GM23338 (cell line): ENCODE data around the gene ACBD4. TPM values are rescaled to one million over a fixed set of nuclear protein-coding genes. Genes with fewer than 3 reads are reported as not detected.

Experiments
- ATAC-seq: fragments of 200-7000 bp; cut with Tn5 transposase; 3 replicates; pipeline ENCODE4 v1.9.1; 2020
- DNase-seq: peaks from one replicate; pipeline ENCODE4 v3.0.0-alpha.2; 2015; ENCODE audit warnings: low spot score
- H2AFZ ChIP-seq: fragments of 200-600 bp; sonication (generic); 2 replicates; pipeline ENCODE4 v1.8.0; 2016; ENCODE audit warnings: antibody characterized with exemption, mild to moderate bottlenecking, moderate library complexity
- H3F3A ChIP-seq: fragments of 200-600 bp; sonication (generic); replicated peaks from 2 replicates; pipeline ENCODE4 v1.8.0; 2017; ENCODE audit warnings: antibody characterized with exemption, mixed run types, low read depth
- H3K27ac ChIP-seq: fragments of 200-600 bp; sonication (generic); 2 replicates; pipeline ENCODE4 v1.6.1; 2016; ENCODE audit warnings: low read depth
- H3K27me3 ChIP-seq: fragments of 200-600 bp; sonication (generic); 2 replicates; pipeline ENCODE4 v1.8.0; 2016; ENCODE audit warnings: mild to moderate bottlenecking, mixed run types, moderate library complexity; ENCODE audit not compliant: insufficient read depth
- H3K36me3 ChIP-seq: fragments of 200-600 bp; sonication (generic); 2 replicates; pipeline ENCODE4 v1.8.0; 2016; ENCODE audit warnings: mild to moderate bottlenecking; ENCODE audit not compliant: insufficient read depth
- H3K4me1 ChIP-seq: fragments of 200-600 bp; sonication (generic); 2 replicates; pipeline ENCODE4 v1.8.0; 2016; ENCODE audit warnings: mild to moderate bottlenecking, moderate library complexity; ENCODE audit not compliant: insufficient read depth
- H3K4me2 ChIP-seq: fragments of 200-600 bp; sonication (generic); 2 replicates; pipeline ENCODE4 v1.7.1; 2017; ENCODE audit warnings: mixed run types
- H3K4me3 ChIP-seq: fragments of 200-600 bp; sonication (generic); 2 replicates; pipeline ENCODE4 v1.6.1; 2016; ENCODE audit warnings: mixed run types
- H3K79me2 ChIP-seq: fragments of 200-600 bp; sonication (generic); replicated peaks from 2 replicates; pipeline ENCODE4 v1.8.0; 2017; ENCODE audit warnings: mild to moderate bottlenecking; ENCODE audit not compliant: insufficient read depth
- H3K9me2 ChIP-seq: fragments of 200-600 bp; sonication (generic); 2 replicates; pipeline ENCODE4 v1.8.0; 2017; ENCODE audit not compliant: insufficient read depth
- H4K20me1 ChIP-seq: fragments of 200-600 bp; sonication (generic); replicated peaks from 2 replicates; pipeline ENCODE4 v1.8.0; 2017; ENCODE audit warnings: mild to moderate bottlenecking; ENCODE audit not compliant: insufficient read depth
- H3K27ac Mint-ChIP-seq: 2 replicates; pipeline ENCODE4 v1.8.0; 2020; ENCODE audit warnings: inconsistent platforms, mild to moderate bottlenecking, moderate library complexity, mixed read lengths
- H3K27me3 Mint-ChIP-seq: 3 replicates; pipeline ENCODE4 v1.8.0; 2022; ENCODE audit warnings: low read depth, mild to moderate bottlenecking, moderate library complexity, mixed read lengths, inconsistent platforms; ENCODE audit not compliant: insufficient read depth, poor library complexity
- H3K36me3 Mint-ChIP-seq: 3 replicates; pipeline ENCODE4 v1.8.0; 2021; ENCODE audit warnings: low read depth, mild to moderate bottlenecking, inconsistent platforms, moderate library complexity, mixed read lengths
- H3K4me1 Mint-ChIP-seq: 3 replicates; pipeline ENCODE4 v1.8.0; 2020; ENCODE audit warnings: mild to moderate bottlenecking, inconsistent platforms, mixed read lengths
- H3K4me3 Mint-ChIP-seq: 3 replicates; pipeline ENCODE4 v1.8.0; 2021; ENCODE audit warnings: moderate library complexity, mild to moderate bottlenecking, inconsistent platforms, mixed read lengths
- H3K9me3 Mint-ChIP-seq: 3 replicates; pipeline ENCODE4 v1.8.0; 2020; ENCODE audit warnings: moderate library complexity, mild to moderate bottlenecking, inconsistent platforms, mixed read lengths
- CREB1 ChIP-seq: fragments of 250-450 bp; sonication (Bioruptor Pico); IDR thresholded peaks from 2 replicates; pipeline ENCODE4 v1.5.0; 2020; ENCODE audit warnings: low read depth, mild to moderate bottlenecking, moderate library complexity
- EZH2 ChIP-seq: fragments of 200-600 bp; sonication (generic); IDR thresholded peaks from one replicate; pipeline ENCODE4 v1.8.0; 2017; ENCODE audit warnings: antibody characterized with exemption, mild to moderate bottlenecking, low read depth; ENCODE audit not compliant: unreplicated experiment
- EZH2phosphoT487 ChIP-seq: fragments of 200-600 bp; sonication (generic); IDR thresholded peaks from one replicate; pipeline ENCODE4 v1.8.1; 2018; ENCODE audit warnings: antibody characterized with exemption; ENCODE audit not compliant: unreplicated experiment
- JUNB ChIP-seq: IDR thresholded peaks from one replicate; pipeline ENCODE4 v1.6.1; 2016; ENCODE audit warnings: antibody characterized with exemption; ENCODE audit not compliant: unreplicated experiment
- NANOG ChIP-seq: IDR thresholded peaks from 2 replicates; pipeline ENCODE4 v1.6.1; 2016; ENCODE audit warnings: antibody characterized with exemption, borderline replicate concordance
- POLR2AphosphoS5 ChIP-seq: IDR thresholded peaks from 2 replicates; pipeline ENCODE4 v1.6.1; 2016; ENCODE audit warnings: antibody characterized with exemption, low read depth
- REST ChIP-seq: IDR thresholded peaks from one replicate; pipeline ENCODE4 v1.6.1; 2018; ENCODE audit warnings: antibody characterized with exemption; ENCODE audit not compliant: unreplicated experiment
- STAT1 ChIP-seq: IDR thresholded peaks from one replicate; pipeline ENCODE4 v1.6.1; 2016; ENCODE audit warnings: antibody characterized with exemption; ENCODE audit not compliant: unreplicated experiment
- ZNF114 ChIP-seq: fragments of 250-450 bp; sonication (Bioruptor Pico); IDR thresholded peaks from 2 replicates; pipeline ENCODE4 v1.5.0; 2020; ENCODE audit warnings: mild to moderate bottlenecking, moderate library complexity
- ZNF331 ChIP-seq: fragments of 250-450 bp; sonication (Bioruptor Pico); IDR thresholded peaks from 2 replicates; pipeline ENCODE4 v1.5.0; 2020; ENCODE audit warnings: low read depth, mild to moderate bottlenecking, moderate library complexity
- polyA plus RNA-seq: library from polyadenylated mRNA; unstranded; fragments of >200 nt; fragmentation: Nextera tagmentation; extraction: Ambion mirVana; gene quantifications from 2 replicates; pipeline ENCODE4 v1.2.1, GENCODE V29; 2016
- total RNA-seq: library from RNA; depleted of rRNA; stranded (reverse); fragments of >200 nt; shearing (Covaris generic); gene quantifications from 2 replicates; pipeline ENCODE4 v1.2.3, GENCODE V29; 2014
- TF ChIP-seq, protein P1 (sequence below): IDR thresholded peaks from 2 replicates; pipeline ENCODE4 v1.6.1; 2016; ENCODE audit warnings: antibody characterized with exemption
- TF ChIP-seq, protein P2 (sequence below), 2 experiments: fragments of 200-600 bp in 1 of 2; sonication (generic) in 1 of 2; conservative IDR thresholded peaks; 2 replicates each; pipeline versions ENCODE4 v1.5.1 to v1.6.1; 2016 to 2017; ENCODE audit warnings: antibody characterized with exemption in 2 of 2, low read depth in 2 of 2, mild to moderate bottlenecking in 2 of 2, moderate library complexity in 1 of 2
- TF ChIP-seq, protein P3 (sequence below): fragments of 250-450 bp; sonication (Bioruptor Pico); IDR thresholded peaks from 2 replicates; pipeline ENCODE4 v1.5.0; 2020; ENCODE audit warnings: mild to moderate bottlenecking, moderate library complexity

Gene ACBD4
- total and polyA plus RNA-seq, 2 experiments from 2014 or later = 4.5 to 6.7 TPM

GRCh38 chr17:45132320-45132571 is 3.2 kb upstream of the ACBD4 start, which contains the start of gene PLCD3:
PLCD3 (minus strand) TSS chr17:45132515; CDS start chr17:45132410, 105 bp downstream.
- H3K36me3 ChIP-seq = no peaks in the 10 kb centered on the region
- no peaks in the 10 kb centered on the region for H3K27me3 ChIP-seq
- peaks cover 4% of the 10 kb centered on the region; the same call in 1 of the 2 replicates for H3F3A ChIP-seq
- no peaks in the 10 kb centered on the region; the same call in 1 of the 2 replicates for H4K20me1 ChIP-seq
- H3K27ac ChIP-seq = no peak within 1 kb of the TSS
- H3K4me3 ChIP-seq = peak within 1 kb of the TSS; percentile 90
- H2AFZ ChIP-seq = peak within 1 kb of the TSS; percentile 95
- peaks cover 27% of the 10 kb centered on the region for H3K27me3 Mint-ChIP-seq
- peak within 1 kb of the TSS; percentile 81 for H3K4me3 Mint-ChIP-seq
- H3K9me3 Mint-ChIP-seq = no peaks in the 10 kb centered on the region
- no peaks in the 10 kb centered on the region for H3K9me2 ChIP-seq
- H3K36me3 Mint-ChIP-seq = peaks cover 3% of the 10 kb centered on the region; the same call in 1 of the 3 replicates
- H3K79me2 ChIP-seq = no peaks in the 10 kb centered on the region
- peaks cover 3% of the 10 kb centered on the region; the same call in 1 of the 2 replicates for H3K4me1 ChIP-seq
- TF ChIP-seq STAT1 (no peak), ZNF331 (no peak), CREB1 (CRISPR knock-in tag) (no peak), JUNB (no peak), POLR2AphosphoS5 (no peak), NANOG (no peak), EZH2phosphoT487 (no peak), EZH2 (no peak), ZNF114 (no peak), REST (no peak)
- TF ChIP-seq, protein P1, sequence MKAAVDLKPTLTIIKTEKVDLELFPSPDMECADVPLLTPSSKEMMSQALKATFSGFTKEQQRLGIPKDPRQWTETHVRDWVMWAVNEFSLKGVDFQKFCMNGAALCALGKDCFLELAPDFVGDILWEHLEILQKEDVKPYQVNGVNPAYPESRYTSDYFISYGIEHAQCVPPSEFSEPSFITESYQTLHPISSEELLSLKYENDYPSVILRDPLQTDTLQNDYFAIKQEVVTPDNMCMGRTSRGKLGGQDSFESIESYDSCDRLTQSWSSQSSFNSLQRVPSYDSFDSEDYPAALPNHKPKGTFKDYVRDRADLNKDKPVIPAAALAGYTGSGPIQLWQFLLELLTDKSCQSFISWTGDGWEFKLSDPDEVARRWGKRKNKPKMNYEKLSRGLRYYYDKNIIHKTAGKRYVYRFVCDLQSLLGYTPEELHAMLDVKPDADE = no peak
- TF ChIP-seq, protein P2, sequence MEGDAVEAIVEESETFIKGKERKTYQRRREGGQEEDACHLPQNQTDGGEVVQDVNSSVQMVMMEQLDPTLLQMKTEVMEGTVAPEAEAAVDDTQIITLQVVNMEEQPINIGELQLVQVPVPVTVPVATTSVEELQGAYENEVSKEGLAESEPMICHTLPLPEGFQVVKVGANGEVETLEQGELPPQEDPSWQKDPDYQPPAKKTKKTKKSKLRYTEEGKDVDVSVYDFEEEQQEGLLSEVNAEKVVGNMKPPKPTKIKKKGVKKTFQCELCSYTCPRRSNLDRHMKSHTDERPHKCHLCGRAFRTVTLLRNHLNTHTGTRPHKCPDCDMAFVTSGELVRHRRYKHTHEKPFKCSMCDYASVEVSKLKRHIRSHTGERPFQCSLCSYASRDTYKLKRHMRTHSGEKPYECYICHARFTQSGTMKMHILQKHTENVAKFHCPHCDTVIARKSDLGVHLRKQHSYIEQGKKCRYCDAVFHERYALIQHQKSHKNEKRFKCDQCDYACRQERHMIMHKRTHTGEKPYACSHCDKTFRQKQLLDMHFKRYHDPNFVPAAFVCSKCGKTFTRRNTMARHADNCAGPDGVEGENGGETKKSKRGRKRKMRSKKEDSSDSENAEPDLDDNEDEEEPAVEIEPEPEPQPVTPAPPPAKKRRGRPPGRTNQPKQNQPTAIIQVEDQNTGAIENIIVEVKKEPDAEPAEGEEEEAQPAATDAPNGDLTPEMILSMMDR (conservative IDR thresholded peaks at IDR 0.05; ENCODE audit: low read depth in 2 of 2) = no peak
- TF ChIP-seq, protein P3, sequence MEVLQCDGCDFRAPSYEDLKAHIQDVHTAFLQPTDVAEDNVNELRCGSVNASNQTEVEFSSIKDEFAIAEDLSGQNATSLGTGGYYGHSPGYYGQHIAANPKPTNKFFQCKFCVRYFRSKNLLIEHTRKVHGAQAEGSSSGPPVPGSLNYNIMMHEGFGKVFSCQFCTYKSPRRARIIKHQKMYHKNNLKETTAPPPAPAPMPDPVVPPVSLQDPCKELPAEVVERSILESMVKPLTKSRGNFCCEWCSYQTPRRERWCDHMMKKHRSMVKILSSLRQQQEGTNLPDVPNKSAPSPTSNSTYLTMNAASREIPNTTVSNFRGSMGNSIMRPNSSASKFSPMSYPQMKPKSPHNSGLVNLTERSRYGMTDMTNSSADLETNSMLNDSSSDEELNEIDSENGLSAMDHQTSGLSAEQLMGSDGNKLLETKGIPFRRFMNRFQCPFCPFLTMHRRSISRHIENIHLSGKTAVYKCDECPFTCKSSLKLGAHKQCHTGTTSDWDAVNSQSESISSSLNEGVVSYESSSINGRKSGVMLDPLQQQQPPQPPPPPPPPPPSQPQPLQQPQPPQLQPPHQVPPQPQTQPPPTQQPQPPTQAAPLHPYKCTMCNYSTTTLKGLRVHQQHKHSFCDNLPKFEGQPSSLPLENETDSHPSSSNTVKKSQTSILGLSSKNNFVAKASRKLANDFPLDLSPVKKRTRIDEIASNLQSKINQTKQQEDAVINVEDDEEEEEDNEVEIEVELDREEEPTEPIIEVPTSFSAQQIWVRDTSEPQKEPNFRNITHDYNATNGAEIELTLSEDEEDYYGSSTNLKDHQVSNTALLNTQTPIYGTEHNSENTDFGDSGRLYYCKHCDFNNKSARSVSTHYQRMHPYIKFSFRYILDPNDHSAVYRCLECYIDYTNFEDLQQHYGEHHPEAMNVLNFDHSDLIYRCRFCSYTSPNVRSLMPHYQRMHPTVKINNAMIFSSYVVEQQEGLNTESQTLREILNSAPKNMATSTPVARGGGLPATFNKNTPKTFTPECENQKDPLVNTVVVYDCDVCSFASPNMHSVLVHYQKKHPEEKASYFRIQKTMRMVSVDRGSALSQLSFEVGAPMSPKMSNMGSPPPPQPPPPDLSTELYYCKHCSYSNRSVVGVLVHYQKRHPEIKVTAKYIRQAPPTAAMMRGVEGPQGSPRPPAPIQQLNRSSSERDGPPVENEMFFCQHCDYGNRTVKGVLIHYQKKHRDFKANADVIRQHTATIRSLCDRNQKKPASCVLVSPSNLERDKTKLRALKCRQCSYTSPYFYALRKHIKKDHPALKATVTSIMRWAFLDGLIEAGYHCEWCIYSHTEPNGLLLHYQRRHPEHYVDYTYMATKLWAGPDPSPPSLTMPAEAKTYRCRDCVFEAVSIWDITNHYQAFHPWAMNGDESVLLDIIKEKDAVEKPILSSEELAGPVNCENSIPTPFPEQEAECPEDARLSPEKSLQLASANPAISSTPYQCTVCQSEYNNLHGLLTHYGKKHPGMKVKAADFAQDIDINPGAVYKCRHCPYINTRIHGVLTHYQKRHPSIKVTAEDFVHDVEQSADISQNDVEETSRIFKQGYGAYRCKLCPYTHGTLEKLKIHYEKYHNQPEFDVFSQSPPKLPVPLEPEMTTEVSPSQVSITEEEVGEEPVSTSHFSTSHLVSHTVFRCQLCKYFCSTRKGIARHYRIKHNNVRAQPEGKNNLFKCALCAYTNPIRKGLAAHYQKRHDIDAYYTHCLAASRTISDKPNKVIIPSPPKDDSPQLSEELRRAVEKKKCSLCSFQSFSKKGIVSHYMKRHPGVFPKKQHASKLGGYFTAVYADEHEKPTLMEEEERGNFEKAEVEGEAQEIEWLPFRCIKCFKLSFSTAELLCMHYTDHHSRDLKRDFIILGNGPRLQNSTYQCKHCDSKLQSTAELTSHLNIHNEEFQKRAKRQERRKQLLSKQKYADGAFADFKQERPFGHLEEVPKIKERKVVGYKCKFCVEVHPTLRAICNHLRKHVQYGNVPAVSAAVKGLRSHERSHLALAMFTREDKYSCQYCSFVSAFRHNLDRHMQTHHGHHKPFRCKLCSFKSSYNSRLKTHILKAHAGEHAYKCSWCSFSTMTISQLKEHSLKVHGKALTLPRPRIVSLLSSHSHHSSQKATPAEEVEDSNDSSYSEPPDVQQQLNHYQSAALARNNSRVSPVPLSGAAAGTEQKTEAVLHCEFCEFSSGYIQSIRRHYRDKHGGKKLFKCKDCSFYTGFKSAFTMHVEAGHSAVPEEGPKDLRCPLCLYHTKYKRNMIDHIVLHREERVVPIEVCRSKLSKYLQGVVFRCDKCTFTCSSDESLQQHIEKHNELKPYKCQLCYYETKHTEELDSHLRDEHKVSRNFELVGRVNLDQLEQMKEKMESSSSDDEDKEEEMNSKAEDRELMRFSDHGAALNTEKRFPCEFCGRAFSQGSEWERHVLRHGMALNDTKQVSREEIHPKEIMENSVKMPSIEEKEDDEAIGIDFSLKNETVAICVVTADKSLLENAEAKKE (CRISPR knock-in tag) = no peak
- peaks cover 15% of the 10 kb centered on the region for H3K4me1 Mint-ChIP-seq
- H3K4me2 ChIP-seq = peak within 1 kb of the TSS; percentile 90
- peak; percentile 28 for ATAC-seq
- no peak for DNase-seq
- no peak within 1 kb of the TSS for H3K27ac Mint-ChIP-seq
